HG02973 (cell line): ENCODE measurements around the gene SLC22A3.
"Not testable (repeated sequence)": the region's sequence is repeated elsewhere in the genome, so short reads cannot be mapped to it uniquely, and the experiment has no call there.

Experiments
- ATAC-seq: cut with Tn5 transposase; IDR thresholded peaks from one replicate; pipeline ENCODE4 v1.9.1; 2021; ENCODE audit warnings: moderate library complexity; ENCODE audit not compliant: unreplicated experiment

The SLC22A3 gene

DNA sequence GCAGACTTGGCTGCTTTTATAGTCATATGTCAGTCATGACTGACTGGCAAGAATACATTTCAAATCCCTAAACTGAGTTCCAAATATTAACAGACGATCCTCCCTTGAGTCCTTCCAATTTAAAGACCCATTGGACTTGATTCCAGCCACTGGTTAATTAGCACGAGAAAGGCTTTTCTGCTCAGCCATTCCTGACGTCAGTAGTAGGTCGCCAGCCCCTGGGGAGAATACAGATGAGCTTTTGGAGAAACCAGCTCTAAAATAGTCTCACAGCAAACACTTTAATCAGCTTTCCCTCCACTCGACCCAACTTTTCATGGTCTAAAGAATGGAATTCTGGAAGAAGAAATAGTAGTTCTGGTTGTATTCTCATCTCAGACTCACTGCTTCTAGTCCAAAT lies 91.6 kb downstream of the SLC22A3 start:
- no peak for ATAC-seq

DNA sequence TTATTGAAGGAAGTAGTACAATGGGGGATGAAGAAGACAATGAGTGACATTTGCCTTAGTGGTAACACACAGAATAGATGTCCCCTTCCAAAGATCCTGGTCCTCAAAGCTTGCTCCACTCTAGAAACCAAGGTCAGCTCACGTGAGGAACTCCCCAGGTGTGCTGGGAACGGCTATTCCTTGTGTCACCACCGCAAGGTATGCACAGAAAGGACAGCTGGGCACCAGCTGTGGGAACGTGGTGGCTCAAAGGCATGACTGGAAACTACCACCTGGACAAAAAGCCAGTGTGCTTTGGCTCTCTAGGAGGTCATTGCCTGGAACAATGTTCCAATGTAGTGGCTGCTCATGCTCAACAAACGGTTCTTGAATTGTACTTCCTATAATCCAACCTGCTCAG lies 94.0 kb downstream of the SLC22A3 start:
- ATAC-seq: no peak

DNA sequence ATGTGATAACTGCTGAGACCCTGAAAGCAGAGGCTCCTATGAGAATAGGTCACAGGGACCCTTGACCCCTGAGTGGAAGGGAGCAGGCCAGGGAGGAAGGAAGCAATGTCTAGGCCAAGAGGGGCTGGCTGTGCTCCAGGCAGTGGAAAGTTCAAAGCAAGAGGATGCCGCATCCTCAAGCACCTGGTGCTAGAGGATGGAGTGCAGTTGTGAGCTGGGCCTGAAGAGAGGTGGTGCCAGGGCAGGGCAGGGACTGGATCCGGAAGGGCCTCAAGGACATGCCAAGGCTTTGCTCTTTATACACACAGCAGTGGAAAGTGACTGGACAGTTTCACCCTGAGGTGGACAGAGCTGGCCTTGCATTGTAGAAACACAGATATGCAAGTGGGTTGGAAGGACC lies 97.0 kb downstream of the SLC22A3 start:
- no peak for ATAC-seq

DNA sequence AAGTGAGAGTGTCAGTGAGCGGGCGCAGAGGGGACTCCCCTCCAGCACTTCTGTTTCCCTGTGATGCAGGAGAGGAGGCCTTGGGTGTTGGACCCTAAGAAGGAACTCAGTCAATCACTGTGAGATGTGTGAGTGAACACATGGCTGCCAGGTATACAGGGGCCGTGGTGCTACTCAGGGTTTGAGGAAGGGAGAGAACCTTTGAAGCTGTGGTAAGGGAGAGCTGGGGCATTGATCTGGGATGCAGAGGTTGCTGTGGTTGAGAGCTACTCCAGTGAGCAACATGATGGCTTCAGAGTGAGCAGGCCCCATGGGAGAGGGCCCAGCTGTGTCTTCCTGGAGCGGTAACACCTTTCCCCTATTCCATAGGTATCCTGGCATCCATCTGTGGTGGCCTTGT lies 99.2 kb downstream of the SLC22A3 start:
- ATAC-seq: no peak

DNA sequence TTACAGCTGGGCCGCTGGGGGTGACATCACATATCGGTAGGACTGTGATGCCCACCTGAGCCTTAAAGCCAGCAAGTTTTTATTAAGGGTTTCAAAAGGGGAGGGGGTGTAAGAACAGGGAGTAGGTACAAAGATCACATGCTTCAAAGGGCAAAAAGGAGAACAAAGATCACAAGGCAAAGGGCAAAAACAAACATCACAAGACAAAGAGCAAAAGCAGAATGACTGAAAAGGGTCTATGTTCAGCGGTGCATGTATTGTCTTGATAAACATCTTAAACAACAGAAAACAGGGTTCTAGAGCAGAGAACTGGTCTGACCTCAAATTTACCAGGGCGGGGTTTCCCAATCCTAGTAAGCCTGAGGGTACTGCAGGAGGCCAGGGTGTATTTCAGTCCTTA lies 101.6 kb downstream of the SLC22A3 start:
- not testable (repeated sequence) for ATAC-seq

DNA sequence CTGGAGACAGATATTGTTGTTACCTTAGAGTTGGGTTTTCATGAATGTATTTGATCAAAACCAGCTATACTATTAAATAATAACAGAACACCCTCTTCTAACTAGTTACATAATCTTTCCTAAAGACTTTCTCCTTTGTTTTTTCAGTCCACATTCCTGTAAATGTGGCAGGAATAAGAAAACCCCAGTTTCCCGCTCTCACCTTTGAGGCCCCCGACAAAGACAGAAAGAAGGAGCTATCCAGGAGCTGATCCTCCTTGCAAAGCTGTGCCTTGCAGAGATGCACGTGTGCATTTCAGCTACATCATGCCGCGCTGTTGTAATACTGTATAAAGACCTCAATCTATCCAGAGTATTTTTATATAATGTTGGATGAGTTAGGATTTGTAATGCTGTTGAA lies 102.7 kb downstream of the SLC22A3 start:
- no peak for ATAC-seq

DNA sequence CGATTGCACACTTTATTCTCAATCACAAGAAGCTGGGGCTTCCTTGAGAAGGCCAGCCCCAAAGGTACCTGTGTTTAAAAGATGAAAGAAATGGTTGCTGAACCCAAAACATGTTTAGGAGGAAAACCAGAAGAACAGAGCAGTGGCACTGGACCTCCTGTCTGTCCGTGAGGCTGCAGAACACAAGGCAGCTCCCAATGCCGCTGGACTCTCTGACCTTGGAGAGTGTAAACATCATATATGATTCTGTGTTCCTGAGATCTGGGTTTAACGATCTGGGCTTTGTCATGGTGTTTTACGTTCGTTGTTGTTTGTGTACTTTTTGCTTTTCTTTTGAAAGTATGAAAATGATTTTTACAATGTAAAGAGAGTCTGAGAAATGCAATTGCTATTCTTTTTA lies 106.1 kb downstream of the SLC22A3 start:
- no peak for ATAC-seq

DNA sequence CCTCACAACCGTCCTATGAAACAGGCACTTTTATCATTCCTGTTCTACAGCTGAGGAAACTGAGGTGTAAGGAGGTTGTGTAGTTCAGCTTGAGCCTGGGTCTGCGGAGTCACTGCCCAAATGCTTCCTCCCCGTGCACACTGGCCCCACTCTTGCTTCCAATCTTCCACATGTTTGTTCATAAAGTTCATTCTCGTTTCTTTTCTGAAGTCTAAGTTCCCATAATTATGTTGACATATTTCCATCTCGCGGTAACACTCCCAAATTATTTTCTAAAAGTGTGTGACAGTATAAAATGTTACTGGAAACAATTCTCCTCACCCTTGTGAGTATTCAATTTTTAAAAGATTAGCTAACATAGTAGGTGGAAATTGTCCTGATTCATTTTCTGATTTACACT lies 106.9 kb downstream of the SLC22A3 start:
- no peak for ATAC-seq

DNA sequence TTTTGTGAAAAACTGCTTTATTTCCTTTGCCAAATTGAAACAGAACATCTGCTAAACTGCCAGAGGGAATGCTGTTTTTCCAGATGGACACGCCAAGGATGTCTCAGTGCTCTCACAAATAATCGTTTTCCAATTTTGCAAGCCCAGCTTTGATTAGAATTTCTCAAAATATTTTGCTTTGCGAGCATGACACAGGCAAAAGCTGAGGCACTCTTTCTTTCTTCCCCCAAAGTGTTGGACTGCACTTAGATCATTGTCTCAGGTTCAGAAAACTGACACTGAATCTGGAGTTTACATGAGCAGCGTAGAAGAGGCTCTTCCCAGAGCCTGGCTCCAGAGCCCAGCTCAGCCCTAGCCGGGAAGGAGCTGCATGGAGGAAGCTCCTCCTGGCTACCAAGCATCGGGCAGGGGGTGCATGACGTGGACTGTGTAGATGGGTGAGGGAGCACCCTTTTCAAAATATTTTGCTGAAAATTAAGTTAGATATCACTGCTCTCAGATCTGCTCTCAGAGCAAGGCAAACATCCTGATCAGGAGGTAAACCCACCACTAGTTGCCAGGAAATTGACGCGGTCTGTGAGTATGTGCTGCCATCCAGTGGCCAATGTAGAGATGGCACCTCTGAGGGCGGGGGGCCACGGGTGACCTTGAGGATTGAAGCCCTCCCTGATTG lies 107.5 kb downstream of the SLC22A3 start:
- ATAC-seq: peak; percentile 80

DNA sequence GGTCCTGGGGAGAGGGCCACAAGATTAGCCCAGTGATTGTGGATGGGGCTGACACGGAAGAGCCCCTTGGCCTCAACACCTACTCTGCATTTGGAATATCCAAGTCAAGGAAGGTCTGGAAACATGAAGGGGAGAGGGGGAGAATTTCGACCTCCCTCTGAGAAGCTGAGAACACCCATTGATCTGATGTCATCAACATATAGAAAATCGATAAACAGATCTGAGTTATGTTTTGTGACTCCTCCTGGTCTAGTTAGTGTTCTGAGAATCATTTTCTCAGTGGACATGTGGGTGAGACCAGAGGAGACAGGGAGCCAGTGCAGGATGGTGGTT lies 108.0 kb downstream of the SLC22A3 start:
- no peak for ATAC-seq

DNA sequence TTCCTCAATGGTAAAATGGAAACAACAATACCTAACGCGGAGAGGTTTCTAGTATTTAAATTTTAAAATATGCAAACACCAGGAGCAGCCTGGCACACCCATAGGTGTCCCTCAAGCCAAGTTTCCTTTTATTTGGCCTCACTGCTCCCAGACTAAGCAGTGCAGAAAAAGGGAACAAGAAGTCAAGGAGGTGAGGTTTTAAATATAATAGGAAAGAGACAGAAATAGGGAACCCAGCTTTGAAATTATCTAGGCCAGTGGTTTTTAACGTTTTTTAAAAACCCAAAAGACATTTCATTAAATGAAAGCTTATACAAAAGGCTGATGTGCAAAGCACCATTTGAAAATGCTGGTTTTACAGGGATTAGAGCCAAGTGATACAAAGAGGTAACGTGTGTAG lies 109.6 kb downstream of the SLC22A3 start:
- ATAC-seq: no peak

DNA sequence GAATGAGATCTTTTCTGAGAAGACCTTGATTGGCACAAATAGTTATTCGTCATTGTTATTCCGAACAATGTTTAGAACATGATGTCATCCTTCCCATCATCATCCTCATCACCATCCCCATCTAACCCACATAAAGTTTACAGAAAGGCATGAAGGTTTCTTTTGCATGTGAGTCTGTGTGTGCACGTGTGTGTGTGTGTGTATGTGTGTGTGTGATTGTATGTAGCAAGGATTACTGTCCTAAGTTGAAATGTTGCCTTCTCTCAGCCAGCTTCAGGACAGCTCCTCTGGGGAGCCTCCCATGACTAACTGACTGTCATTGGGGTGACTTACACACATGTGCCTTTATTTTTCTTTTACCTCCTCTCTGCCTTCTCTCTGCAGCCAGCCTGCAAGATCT lies 113.5 kb downstream of the SLC22A3 start:
- ATAC-seq: no peak

DNA sequence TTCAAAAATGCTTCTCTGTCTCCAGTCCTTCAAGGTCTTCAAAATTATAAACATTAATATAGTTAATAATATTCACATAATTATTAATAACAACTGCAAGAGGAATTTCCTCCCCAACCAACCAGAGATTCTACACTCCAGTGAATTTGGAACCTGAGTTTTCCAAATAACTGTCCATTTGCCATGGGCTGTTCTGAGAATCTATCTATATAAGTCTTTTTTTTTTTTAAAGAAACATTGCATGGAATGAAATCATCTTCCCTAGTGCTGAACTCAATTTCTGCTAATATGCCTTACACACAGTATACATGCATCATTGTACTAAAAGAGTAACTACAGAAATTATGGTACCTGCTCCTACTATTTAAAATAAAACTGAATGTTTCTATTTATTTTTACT lies 113.9 kb downstream of the SLC22A3 start:
- ATAC-seq: peak; percentile 2

DNA sequence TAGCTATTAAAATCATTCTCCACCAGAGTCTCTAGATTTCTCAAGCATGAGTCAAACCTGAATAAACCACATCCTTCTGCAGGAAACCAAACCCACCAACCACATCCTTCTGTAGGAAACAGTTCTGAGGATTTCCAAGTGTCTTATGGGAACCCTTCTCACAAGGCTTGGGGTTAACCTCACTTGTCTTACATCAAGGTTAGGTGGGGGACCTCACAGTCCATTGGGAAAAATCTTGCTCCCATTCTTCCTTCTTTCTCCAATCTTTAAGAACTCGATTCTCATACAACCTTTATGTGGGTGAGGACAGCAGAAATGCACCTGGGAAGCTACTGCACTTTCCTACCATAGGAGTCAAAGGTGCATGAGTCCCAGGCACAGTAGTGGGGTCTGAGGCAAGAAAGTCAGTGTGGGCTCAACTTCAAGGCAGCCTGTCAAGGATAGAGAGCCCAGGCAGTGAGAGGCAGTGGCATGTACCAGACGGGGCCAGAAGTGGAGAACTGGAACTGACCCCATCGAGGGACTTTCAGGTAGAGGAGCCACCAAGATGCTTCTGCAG lies 114.5 kb downstream of the SLC22A3 start:
- ATAC-seq: peak; percentile 96

DNA sequence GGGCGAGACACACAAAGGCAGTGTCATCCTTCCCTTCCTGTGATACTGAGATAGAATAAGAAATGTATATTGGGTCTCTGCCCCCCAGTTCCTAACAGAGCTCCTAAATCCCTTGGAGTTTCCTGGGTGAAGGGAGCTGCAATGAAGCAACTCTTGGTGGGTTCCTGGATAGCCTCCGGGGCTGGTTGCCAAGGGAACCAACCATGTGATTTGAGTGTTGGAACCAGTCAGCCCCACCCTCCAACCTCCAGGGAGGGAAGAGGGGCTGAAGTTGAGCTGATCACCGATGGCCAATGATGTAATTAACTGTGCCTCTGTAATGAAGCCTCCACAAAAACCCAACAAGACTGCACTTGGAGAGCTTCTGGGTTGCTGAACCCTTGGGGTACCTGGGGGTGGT lies 116.6 kb downstream of the SLC22A3 start:
- ATAC-seq: no peak

DNA sequence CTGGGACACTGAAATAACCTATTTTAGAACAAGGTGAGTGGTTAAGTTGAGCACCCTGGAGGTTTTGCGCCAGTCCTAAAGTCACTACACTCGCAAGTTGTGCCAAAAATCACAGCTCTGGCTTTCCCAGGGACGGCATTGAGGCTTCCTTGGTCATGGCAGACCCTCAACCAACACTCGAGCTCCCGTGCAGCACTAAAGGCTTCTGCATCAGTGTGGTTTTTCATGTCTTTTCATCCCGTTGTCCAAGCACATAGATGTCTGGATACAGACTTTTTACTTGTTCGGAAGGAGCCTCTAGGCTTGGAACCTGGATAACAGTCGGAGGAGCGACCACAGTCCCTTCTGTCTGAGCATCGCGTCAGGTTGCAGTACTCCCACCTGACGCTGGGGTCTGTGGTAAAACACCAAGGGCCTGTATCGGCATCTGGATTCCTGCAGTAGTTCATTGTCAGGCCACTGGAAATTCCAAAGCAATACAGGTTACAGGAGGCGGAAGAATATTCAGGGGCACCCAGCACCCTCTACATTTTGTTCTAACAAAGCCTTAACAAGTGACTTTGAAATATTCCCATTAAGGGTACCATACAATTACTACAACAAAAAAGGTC lies 119.2 kb downstream of the SLC22A3 start:
- not testable (repeated sequence) for ATAC-seq

DNA sequence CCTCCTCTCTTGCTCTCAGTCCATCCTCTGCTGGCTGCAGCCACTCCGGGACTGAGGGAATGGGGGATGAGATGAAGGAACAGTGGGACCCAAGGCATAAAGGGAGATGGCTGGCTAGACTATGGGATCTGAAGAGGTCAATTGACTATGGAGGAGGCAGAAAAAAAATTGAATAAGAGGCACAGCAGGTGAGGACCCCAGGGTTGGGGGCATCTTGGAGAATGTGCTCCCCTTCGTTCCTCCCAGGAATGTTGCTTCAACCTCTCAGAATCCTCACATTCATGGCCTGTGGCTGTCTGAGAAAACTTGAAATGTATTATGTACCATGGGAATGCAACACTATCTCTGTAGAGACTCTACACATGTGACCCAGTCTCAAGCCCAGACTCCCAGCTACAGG lies 121.0 kb downstream of the SLC22A3 start:
- ATAC-seq: no peak

DNA sequence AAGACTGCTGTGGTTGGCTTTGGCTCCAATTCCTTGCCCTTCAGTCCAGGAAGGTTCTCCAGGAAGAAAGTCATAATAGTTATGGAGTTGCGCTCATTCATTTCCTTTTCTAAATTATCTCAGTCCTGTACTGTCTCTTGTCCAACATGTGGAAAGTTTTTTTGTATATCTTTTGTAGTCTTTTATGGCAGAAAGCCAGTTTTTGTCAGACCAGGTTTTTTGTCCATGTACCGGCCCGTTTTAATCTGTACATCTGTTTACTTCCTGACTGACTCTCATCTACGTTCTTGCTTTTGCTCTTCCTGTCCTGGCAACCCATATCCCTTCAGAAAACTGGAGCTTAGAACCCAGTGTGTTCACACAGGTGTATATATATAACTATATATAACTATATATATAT lies 127.9 kb downstream of the SLC22A3 start:
- ATAC-seq: not testable (repeated sequence)

DNA sequence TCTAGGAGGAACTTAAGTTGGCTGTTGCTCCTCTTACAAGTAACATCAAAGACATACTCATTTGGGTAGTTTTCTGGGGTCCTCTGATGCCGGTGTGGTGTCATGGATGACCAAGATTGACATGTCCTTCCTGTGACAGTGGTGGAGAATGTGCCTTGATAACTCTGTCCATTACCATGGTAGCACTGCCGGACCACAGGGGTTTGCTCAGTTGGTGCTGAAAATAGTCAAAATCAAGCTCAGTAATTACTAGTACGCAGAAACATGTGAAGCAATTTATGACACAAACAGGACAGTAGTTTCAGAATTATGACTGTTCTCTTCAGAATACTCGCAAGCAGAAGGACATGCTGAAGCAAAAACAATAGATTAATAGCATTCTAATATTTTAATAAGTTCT lies 128.9 kb downstream of the SLC22A3 start:
- not testable (repeated sequence) for ATAC-seq

DNA sequence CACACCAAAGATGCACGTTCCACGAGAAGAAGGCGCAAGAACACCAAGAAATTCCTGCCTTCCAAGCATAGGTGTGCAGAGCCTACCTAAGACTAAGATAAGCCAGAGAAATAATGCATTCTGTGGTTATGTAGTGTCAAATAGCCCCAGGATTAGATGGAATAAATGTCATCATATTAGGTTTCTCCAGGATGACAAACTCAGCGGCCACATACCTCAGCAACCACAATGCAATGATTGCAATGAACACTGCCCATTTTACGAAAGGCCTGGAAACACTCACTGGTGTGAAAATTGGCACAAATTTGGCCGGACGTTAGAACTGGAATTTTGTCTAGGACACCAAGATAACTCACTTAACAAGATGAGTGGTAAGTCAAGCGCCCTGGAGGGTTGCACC lies 129.7 kb downstream of the SLC22A3 start:
- no peak for ATAC-seq

DNA sequence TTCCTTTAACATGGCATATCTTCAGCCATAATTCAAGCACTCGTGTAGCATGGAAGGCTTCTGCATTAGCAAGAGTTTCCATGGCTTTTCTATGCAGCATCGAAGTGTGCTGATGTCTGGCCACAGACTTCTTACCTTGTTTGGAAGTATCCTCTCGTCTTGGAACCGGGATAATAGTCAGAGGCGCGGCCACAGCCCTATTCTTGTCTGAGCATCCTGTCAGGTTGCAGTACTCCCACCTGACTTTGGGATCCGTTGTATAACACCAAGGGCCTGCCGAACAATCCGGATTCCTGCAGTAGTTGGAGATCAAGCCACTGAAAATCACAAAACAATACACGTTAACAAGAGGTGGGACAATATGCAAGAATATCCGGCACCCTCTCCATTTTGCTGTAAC lies 138.9 kb downstream of the SLC22A3 start:
- no peak for ATAC-seq

DNA sequence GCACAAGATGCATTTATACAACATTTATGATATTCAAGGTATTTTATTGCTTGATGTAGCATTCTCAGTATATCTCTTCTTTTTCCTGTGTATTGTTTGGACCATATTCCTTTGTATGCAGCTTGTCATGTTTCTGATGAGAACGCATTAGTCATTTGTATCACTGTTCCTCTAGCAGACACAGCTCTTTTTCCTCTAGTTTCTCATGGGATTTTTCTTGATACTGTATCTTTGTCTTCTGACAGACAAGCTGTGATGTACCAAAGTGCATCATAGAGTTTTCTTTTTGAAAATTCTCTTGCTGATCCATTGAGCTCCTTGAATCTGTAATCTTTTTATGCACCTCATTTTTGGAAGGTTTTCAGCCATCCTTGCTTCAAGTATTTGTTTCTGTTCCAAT lies 140.9 kb downstream of the SLC22A3 start:
- ATAC-seq: no peak

DNA sequence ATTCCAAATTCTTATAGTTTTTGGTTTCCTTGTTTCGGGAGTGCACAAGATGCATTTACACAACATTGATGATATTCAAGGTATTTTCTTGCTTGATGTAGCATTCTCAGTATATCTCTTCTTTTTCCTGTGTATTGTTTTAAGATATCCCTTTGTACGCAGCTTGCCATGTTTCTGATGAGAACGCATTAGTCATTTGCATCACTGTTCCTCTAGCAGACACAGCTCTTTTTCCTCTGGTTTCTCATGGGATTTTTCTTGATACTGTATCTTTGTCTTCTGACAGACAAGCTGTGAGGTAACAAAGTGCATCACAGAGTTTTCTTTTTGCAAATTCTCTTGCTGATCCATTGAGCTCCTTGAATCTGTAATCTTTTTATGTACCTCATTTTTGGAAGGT lies 146.4 kb downstream of the SLC22A3 start:
- ATAC-seq: no peak
